ENCODE measurements around the gene ZFP36L1.

GRCh38 chr14:68784978-68785533, 7.8 kb downstream of the ZFP36L1 start:
- TF ChIP-seq ELF4 (IDR thresholded peaks at IDR 0.05) (no peak), BHLHE40 (IDR thresholded peaks at IDR 0.05; ENCODE audit: borderline replicate concordance) (no peak), SP1 (IDR thresholded peaks at IDR 0.05) (no peak), FOXM1 (IDR thresholded peaks at IDR 0.05; ENCODE audit: borderline replicate concordance) (no peak), ZNF384 (IDR thresholded peaks at IDR 0.05) (no peak), TARDBP (IDR thresholded peaks at IDR 0.05) (no peak), LEF1 (IDR thresholded peaks at IDR 0.05; ENCODE audit: borderline replicate concordance) (no peak), PKNOX1 (IDR thresholded peaks at IDR 0.05) (no peak), FOXK2 (IDR thresholded peaks at IDR 0.05) (no peak), FOXA1 (IDR thresholded peaks at IDR 0.05) (no peak), NFRKB (IDR thresholded peaks at IDR 0.05) (no peak), SUZ12 (IDR thresholded peaks at IDR 0.05) (no peak)

Data from HEK293T (cell line).